Sigmoid colon (tissue), 4 donors: ENCODE results near the gene CNOT6.

Experiments used
- POLR2AphosphoS5 ChIP-seq, 4 donors: sonication (generic); formaldehyde crosslinking; IDR thresholded peaks; one replicate each; pipeline ENCODE4 v1.6.1; 2017; ENCODE audit warnings: antibody characterized with exemption in 4 of 4
- TF ChIP-seq, protein P1 (sequence below), 4 experiments: fragments of 450-650 bp in 3 of 4; fragments of 200-600 bp in 1 of 4; IDR thresholded peaks; one replicate each; pipeline ENCODE4 v1.5.1; 2016 to 2019; ENCODE audit warnings: antibody characterized with exemption in 4 of 4, mild to moderate bottlenecking in 3 of 4, moderate library complexity in 2 of 4

GRCh38 chr5:180626661-180627385, 132.6 kb downstream of the CNOT6 start:
- TF ChIP-seq, protein P1, sequence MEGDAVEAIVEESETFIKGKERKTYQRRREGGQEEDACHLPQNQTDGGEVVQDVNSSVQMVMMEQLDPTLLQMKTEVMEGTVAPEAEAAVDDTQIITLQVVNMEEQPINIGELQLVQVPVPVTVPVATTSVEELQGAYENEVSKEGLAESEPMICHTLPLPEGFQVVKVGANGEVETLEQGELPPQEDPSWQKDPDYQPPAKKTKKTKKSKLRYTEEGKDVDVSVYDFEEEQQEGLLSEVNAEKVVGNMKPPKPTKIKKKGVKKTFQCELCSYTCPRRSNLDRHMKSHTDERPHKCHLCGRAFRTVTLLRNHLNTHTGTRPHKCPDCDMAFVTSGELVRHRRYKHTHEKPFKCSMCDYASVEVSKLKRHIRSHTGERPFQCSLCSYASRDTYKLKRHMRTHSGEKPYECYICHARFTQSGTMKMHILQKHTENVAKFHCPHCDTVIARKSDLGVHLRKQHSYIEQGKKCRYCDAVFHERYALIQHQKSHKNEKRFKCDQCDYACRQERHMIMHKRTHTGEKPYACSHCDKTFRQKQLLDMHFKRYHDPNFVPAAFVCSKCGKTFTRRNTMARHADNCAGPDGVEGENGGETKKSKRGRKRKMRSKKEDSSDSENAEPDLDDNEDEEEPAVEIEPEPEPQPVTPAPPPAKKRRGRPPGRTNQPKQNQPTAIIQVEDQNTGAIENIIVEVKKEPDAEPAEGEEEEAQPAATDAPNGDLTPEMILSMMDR (IDR thresholded peaks at IDR 0.05), result no peak
- no peak for TF ChIP-seq POLR2AphosphoS5 (IDR thresholded peaks at IDR 0.05)
